Lower leg skin (tissue), 4 donors: ENCODE data around the gene SSRP1. TPM values are rescaled to one million over a fixed set of nuclear protein-coding genes. Genes with fewer than 3 reads are reported as not detected.

Source experiments
- DNase-seq, 2 donors: peaks; one replicate each; pipeline ENCODE4 v3.0.0-alpha.2; 2019; ENCODE audit warnings: low spot score in 2 of 2
- H3K4me3 ChIP-seq: fragments of 200-600 bp; sonication (generic); 2 replicates; pipeline ENCODE4 v1.5.1; 2017; ENCODE audit warnings: mild to moderate bottlenecking, low read depth; ENCODE audit not compliant: poor library complexity, severe bottlenecking
- CTCF ChIP-seq, 3 donors: fragments of 450-650 bp; IDR thresholded peaks; one replicate each; pipeline ENCODE4 v1.5.1; 2016; ENCODE audit warnings: antibody characterized with exemption in 3 of 3, mild to moderate bottlenecking in 3 of 3, moderate library complexity in 2 of 3
- POLR2A ChIP-seq, 2 donors: fragments of 450-650 bp; IDR thresholded peaks; one replicate each; pipeline ENCODE4 v1.6.1; 2016 to 2017; ENCODE audit warnings: antibody characterized with exemption in 2 of 2, mild to moderate bottlenecking in 1 of 2, moderate library complexity in 1 of 2
- WGBS, 2 donors: methylation state at CpG; one replicate each; pipeline ENCODE4 v1.1.5; 2018; 5-methylcytosine and 5-hydroxymethylcytosine counted together
- intact Hi-C: fragments of 100-400 bp; cut with DNase I; formaldehyde crosslinking; loops from one replicate; pipeline ENCODE4 v1.15.0; 2023; ENCODE audit warnings: low total_unique reads
- total RNA-seq, 4 donors: library from RNA; depleted of rRNA; stranded (reverse); fragments of >200 nt; gene quantifications; one replicate each; pipeline ENCODE4 v1.1.0, GENCODE V29; 2016

Gene SSRP1
- total RNA-seq, 4 donors from 2014 or later: 66.1 to 76.1 (median 74.6) TPM

GRCh38 chr11:57320719-57321387 is 14.8 kb downstream of the SSRP1 start:
- no peak for TF ChIP-seq POLR2A (IDR thresholded peaks at IDR 0.05)
- no peak for TF ChIP-seq CTCF (IDR thresholded peaks at IDR 0.05)
- H3K4me3 ChIP-seq: no peak overlapping the region
- WGBS, 2 donors: 44 to 55% methylated on average over 2 of the region's 2 CpGs
- no peak for DNase-seq
- intact Hi-C loops: no loop called here

GRCh38 chr11:57320067-57320718 is 15.5 kb downstream of the SSRP1 start:
- no peak overlapping the region for H3K4me3 ChIP-seq
- 41 to 44% methylated on average over 18 to 22 of the region's 22 CpGs for WGBS, 2 donors
- intact Hi-C loops: no loop called here
- no peak for TF ChIP-seq CTCF (IDR thresholded peaks at IDR 0.05)
- TF ChIP-seq POLR2A (IDR thresholded peaks at IDR 0.05): no peak
- DNase-seq: no peak

- H3K4me3 ChIP-seq: no peak overlapping the region
- no peak for TF ChIP-seq POLR2A (IDR thresholded peaks at IDR 0.05)
- TF ChIP-seq CTCF (IDR thresholded peaks at IDR 0.05): no peak
- DNase-seq: no peak
- WGBS, 2 donors: 19 to 36% methylated on average over 2 of the region's 2 CpGs
- intact Hi-C loops: no loop called here
Measured at GRCh38 chr11:57318178-57318577, 17.5 kb downstream of the SSRP1 start.

- no peak for TF ChIP-seq CTCF (IDR thresholded peaks at IDR 0.05)
- no peak for TF ChIP-seq POLR2A (IDR thresholded peaks at IDR 0.05)
- H3K4me3 ChIP-seq: no peak overlapping the region
- intact Hi-C loops: no loop called here
- DNase-seq: no peak
- WGBS, 2 donors: 53 to 63% methylated on average over 3 of the region's 3 CpGs
Measured at GRCh38 chr11:57316017-57316416, 19.7 kb downstream of the SSRP1 start.

DNA sequence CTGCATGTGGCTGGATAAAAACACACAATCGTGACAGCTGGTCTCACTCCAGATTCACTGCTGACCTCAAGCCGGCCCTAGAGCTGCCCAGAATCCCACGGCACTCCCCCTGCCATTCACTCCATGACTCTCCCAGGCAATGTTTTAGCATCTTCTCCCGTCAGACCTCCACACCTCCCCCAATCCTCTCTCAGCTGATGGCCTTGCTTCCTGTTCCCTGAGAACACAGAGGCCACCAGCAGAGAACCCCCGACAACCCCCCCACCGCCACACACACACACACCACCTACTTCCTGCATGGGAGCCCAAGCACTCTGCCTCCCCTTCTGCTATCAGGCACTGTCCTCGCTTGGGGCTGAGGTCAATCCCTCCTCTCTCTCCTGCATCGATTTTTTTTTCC is 20.2 kb downstream of the SSRP1 start:
- intact Hi-C loops: no loop called here
- WGBS, 2 donors: 51 to 54% methylated on average over 8 of the region's 8 CpGs
- no peak overlapping the region for H3K4me3 ChIP-seq
- DNase-seq: no peak
- TF ChIP-seq CTCF (IDR thresholded peaks at IDR 0.05) (no peak), POLR2A (IDR thresholded peaks at IDR 0.05) (no peak)
